ENCODE measurements around the gene PARP11. TPM values are rescaled to one million over a fixed set of nuclear protein-coding genes. Genes with fewer than 3 reads are reported as not detected.

The PARP11 gene
- total RNA-seq, 6 experiments from 2014 or later = 2.9 to 7.5 (median 4.9) TPM

DNA sequence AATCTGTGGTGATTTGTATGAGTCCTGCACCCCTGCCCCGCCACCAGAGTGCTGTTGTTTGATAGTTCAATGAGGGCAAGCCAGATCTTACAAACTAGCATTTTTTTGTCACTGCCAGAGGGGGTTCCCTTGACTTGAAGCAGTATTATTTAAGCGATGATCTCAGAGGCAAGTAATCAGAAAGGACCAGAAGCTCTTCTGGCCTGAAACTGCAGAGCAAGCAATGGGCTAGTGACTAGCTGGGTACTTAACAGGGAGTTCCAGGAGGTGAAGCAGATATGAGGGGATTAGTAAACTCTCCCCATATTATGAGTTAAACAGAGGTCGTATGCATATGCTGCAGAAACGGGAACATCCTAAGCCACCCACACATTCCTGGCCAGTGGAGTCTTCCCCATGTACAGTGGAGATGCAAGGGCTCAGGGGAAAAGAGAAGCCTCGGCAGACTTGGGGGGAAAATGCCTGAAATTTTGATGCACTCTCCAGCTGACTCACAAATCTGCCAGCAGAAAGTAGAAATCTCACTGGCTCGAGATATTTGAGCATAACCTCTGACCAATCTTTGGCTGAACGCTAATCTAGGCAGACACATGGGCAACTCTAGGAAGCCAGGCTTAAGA lies 112.0 kb downstream of the PARP11 start:
- Histone ChIP-seq H3K4me1 (peaks cover 0 to 18% (median 11%) of the 10 kb centered on the region in 4 donors), H3K27ac (no peak overlapping the region), H3K27me3 (no peaks in the 10 kb centered on the region), H3K4me3 (no peak overlapping the region), H3K9me3 (no peaks in the 10 kb centered on the region), H3K36me3 (no peaks in the 10 kb centered on the region)
- no peak for ATAC-seq
- TF ChIP-seq POLR2A (IDR thresholded peaks at IDR 0.05) = no peak
- TF ChIP-seq, protein P1, sequence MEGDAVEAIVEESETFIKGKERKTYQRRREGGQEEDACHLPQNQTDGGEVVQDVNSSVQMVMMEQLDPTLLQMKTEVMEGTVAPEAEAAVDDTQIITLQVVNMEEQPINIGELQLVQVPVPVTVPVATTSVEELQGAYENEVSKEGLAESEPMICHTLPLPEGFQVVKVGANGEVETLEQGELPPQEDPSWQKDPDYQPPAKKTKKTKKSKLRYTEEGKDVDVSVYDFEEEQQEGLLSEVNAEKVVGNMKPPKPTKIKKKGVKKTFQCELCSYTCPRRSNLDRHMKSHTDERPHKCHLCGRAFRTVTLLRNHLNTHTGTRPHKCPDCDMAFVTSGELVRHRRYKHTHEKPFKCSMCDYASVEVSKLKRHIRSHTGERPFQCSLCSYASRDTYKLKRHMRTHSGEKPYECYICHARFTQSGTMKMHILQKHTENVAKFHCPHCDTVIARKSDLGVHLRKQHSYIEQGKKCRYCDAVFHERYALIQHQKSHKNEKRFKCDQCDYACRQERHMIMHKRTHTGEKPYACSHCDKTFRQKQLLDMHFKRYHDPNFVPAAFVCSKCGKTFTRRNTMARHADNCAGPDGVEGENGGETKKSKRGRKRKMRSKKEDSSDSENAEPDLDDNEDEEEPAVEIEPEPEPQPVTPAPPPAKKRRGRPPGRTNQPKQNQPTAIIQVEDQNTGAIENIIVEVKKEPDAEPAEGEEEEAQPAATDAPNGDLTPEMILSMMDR (IDR thresholded peaks at IDR 0.05) = no peak
- WGBS (ENCODE audit: insufficient coverage, low coverage, low lambda C conversion rate, missing lambda C conversion rate) = 17% methylated on average over 2 of the region's 7 CpGs
- no peak for DNase-seq
- intact Hi-C loops (cut with DNase I) = no loop called here

- intact Hi-C loops (cut with DNase I) = no loop called here
- no peak for ATAC-seq
- H3K27ac ChIP-seq = no peak overlapping the region
- TF ChIP-seq, protein P1 (IDR thresholded peaks at IDR 0.05) = no peak
- TF ChIP-seq POLR2A (IDR thresholded peaks at IDR 0.05) = no peak
- 57% methylated on average over 2 of the region's 2 CpGs for WGBS (ENCODE audit: insufficient coverage, low coverage, low lambda C conversion rate, missing lambda C conversion rate)
- no peaks in the 10 kb centered on the region for H3K9me3 ChIP-seq
- H3K4me3 ChIP-seq = no peak overlapping the region
- no peaks in the 10 kb centered on the region for H3K36me3 ChIP-seq
- no peak for DNase-seq
- H3K4me1 ChIP-seq = peaks cover 0 to 26% (median 14%) of the 10 kb centered on the region in 4 donors
- no peaks in the 10 kb centered on the region for H3K27me3 ChIP-seq
Measured at GRCh38 chr12:3759878-3760277, 113.3 kb downstream of the PARP11 start.

Other genes with a start within 250 kb of the PARP11 start
- 1 to 10 TPM in 3 of 6 experiments, under 1 TPM in 3; 0.43 to 1.5 (median 0.91) TPM for gene CRACR2A, start 120.3 kb downstream of the PARP11 start, total RNA-seq

All from right lobe of liver (tissue), 6 donors.